Kidney epithelial cell (primary cell): ENCODE results near the gene PI4K2B. TPM values are rescaled to one million over a fixed set of nuclear protein-coding genes. Genes with fewer than 3 reads are reported as not detected.
"Not testable (repeated sequence)": the region's sequence is repeated elsewhere in the genome, so short reads cannot be mapped to it uniquely, and the experiment has no call there.

Experiments
- DNase-seq: peaks from one replicate; pipeline ENCODE4 v3.0.0-alpha.2; 2010; ENCODE audit warnings: low read depth
- H3K27me3 ChIP-seq: 2 replicates; pipeline ENCODE4 v1.6.0; 2011; ENCODE audit warnings: low read length; ENCODE audit not compliant: control insufficient read depth, insufficient read depth
- H3K36me3 ChIP-seq: 2 replicates; pipeline ENCODE4 v1.5.1; 2011; ENCODE audit warnings: low read length; ENCODE audit not compliant: control insufficient read depth, insufficient read depth
- H3K4me3 ChIP-seq: 2 replicates; pipeline ENCODE4 v1.5.1; 2011; ENCODE audit warnings: low read depth, mild to moderate bottlenecking, control low read depth, low read length
- CTCF ChIP-seq: IDR thresholded peaks from 2 replicates; pipeline ENCODE4 v1.5.1; 2011; ENCODE audit warnings: mild to moderate bottlenecking, moderate library complexity, low read length, control low read depth, inconsistent platforms; ENCODE audit not compliant: insufficient read depth, poor library complexity, severe bottlenecking
- total RNA-seq: library from RNA; depleted of rRNA; stranded (reverse); fragments of >200 nt; gene quantifications from 2 replicates; pipeline ENCODE4 v1.2.3, GENCODE V29; 2015

The PI4K2B gene
- total RNA-seq, 1 donor from 2014 or later: 10.9 TPM

- H3K4me3 ChIP-seq: no peak overlapping the region
- no peaks in the 10 kb centered on the region for H3K27me3 ChIP-seq
- no peak for TF ChIP-seq CTCF
- no peaks in the 10 kb centered on the region for H3K36me3 ChIP-seq
- DNase-seq: no peak
Measured at GRCh38 chr4:25252230-25253070, 18.6 kb downstream of the PI4K2B start.

DNA sequence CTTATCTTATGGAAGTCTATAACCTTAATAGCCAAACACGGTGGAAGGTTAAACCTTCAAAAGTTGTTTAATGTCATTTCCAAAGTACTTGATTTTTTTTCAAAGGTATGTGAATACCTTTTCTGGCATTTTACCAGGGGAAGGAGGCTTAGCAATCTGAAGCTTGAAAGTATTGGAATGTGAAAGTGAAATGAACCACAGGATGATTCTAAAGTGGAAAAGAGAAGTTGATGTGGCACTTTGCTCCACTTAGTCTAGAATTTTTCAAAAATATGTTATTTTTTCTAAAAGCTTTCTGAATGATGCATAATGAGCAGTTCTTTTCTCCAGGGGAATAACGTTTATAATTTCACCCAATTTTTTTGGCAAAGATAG is 19.2 kb downstream of the PI4K2B start:
- TF ChIP-seq CTCF: no peak
- no peak overlapping the region for H3K4me3 ChIP-seq
- no peaks in the 10 kb centered on the region for H3K27me3 ChIP-seq
- no peak for DNase-seq
- no peaks in the 10 kb centered on the region for H3K36me3 ChIP-seq

DNA sequence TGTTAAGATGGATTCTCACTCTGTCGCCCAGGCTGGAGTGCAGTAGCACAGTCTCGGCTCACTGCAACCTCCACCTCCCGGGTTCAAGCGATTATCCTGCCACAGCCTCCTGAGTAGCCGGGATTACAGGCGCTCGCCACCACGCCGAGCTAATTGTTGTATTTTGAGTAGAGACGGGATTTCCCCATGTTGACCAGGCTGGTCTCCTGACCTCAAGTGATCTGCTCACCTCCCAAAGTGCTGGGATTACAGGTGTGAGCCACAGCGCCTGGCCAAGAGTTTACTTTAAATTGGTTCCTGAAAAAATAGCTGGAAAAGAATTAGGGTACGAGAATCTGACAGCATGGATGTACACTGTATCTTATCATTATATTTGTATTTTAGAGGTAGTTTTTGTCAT is 20.0 kb downstream of the PI4K2B start:
- DNase-seq, H3K4me3 ChIP-seq, H3K27me3 ChIP-seq, H3K36me3 ChIP-seq: not testable (repeated sequence)

GRCh38 chr4:25258980-25259578 is 25.2 kb downstream of the PI4K2B start:
- Histone ChIP-seq H3K36me3 (no peaks in the 10 kb centered on the region), H3K4me3 (no peak overlapping the region), H3K27me3 (no peaks in the 10 kb centered on the region)
- DNase-seq: no peak
- no peak for TF ChIP-seq CTCF

- no peak for DNase-seq
- no peaks in the 10 kb centered on the region for H3K36me3 ChIP-seq
- no peak for TF ChIP-seq CTCF
Measured at GRCh38 chr4:25271866-25272265, 38.0 kb downstream of the PI4K2B start.

GRCh38 chr4:25280210-25280609 is 46.4 kb downstream of the PI4K2B start:
- no peak for TF ChIP-seq CTCF
- no peaks in the 10 kb centered on the region for H3K27me3 ChIP-seq
- H3K4me3 ChIP-seq: no peak overlapping the region
- H3K36me3 ChIP-seq: peaks cover 2% of the 10 kb centered on the region
- DNase-seq: no peak

More at GRCh38 chr4:25271866-25272265, 38.0 kb downstream of the PI4K2B start:
- Histone ChIP-seq H3K27me3 (no peaks in the 10 kb centered on the region), H3K4me3 (no peak overlapping the region)
